ENCODE measurements around the gene RREB1. TPM values are rescaled to one million over a fixed set of nuclear protein-coding genes. Genes with fewer than 3 reads are reported as not detected.

Gene RREB1
- total RNA-seq, 1 experiment from 2014 or later, result 38.4 TPM

DNA sequence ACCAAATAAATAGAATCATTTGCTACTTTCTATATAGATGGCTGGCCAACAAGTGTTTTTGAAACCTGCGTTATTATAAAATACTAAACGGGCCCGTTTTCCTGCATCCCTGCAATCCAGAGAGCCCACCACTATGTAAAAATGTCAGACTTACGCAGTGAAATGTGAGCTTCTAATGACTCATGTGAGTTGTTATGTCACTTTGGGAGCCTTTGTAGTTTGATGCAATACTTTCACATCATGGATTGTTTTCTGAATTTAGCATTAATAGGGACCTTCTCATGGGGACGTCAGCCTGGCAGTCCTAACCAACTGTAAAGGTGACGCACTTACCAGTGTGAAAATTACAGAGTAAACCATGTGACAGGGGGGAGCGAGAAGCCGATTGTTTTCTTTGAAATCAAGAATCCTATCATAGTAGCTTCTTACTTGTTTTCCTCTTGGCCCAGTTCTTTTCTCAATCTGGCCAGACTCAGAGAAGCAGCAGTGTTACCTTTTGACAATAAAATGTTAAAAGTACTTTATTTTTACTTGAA lies 130.0 kb downstream of the RREB1 start:
- TF ChIP-seq, protein P1, sequence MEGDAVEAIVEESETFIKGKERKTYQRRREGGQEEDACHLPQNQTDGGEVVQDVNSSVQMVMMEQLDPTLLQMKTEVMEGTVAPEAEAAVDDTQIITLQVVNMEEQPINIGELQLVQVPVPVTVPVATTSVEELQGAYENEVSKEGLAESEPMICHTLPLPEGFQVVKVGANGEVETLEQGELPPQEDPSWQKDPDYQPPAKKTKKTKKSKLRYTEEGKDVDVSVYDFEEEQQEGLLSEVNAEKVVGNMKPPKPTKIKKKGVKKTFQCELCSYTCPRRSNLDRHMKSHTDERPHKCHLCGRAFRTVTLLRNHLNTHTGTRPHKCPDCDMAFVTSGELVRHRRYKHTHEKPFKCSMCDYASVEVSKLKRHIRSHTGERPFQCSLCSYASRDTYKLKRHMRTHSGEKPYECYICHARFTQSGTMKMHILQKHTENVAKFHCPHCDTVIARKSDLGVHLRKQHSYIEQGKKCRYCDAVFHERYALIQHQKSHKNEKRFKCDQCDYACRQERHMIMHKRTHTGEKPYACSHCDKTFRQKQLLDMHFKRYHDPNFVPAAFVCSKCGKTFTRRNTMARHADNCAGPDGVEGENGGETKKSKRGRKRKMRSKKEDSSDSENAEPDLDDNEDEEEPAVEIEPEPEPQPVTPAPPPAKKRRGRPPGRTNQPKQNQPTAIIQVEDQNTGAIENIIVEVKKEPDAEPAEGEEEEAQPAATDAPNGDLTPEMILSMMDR (IDR thresholded peaks at IDR 0.05; ENCODE audit: unreplicated experiment), result no peak
- intact Hi-C loops (cut with micrococcal nuclease; ENCODE audit: unreplicated experiment), result loop anchor here (10.0 kb wide), 1 partner anchor 423 kb away; no protein-coding TSS in a partner anchor
- no peak for DNase-seq
- Mint-ChIP-seq H3K36me3 (ENCODE audit: insufficient read depth, unreplicated experiment) (peaks cover 43% of the 10 kb centered on the region), H3K27ac (ENCODE audit: unreplicated experiment) (no peak overlapping the region), H3K4me3 (ENCODE audit: low read depth, unreplicated experiment) (no peak overlapping the region), H3K9me3 (ENCODE audit: low read depth, unreplicated experiment) (no peaks in the 10 kb centered on the region), H3K27me3 (ENCODE audit: unreplicated experiment) (no peaks in the 10 kb centered on the region), H3K4me1 (ENCODE audit: low read depth, unreplicated experiment) (peaks cover 62% of the 10 kb centered on the region)
- BruUV-seq (replicated peaks), result no TSS peak
- CTCF ChIA-PET, result no interaction called here

DNA sequence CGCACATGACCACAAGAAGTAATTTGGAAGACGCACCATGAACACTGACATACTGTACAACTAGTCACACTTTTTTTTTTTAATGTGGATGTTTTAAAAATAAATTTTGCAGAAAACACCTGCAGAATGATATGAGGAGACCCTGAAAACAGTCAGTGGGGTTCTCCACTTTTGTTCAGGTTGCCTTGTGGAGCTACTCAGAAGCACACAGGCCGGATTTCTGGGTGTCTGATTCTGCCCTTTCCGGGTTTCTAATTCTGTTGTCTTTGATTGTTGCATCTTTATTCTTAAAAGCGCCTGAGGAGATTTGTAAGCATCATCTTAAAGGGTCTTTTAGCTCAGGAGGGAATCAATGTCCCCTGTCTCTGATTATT lies 130.8 kb downstream of the RREB1 start:
- CTCF ChIA-PET, result no interaction called here
- DNase-seq, result no peak
- no peaks in the 10 kb centered on the region for H3K9me3 Mint-ChIP-seq (ENCODE audit: low read depth, unreplicated experiment)
- peaks cover 70% of the 10 kb centered on the region for H3K4me1 Mint-ChIP-seq (ENCODE audit: low read depth, unreplicated experiment)
- H3K27ac Mint-ChIP-seq (ENCODE audit: unreplicated experiment), result no peak overlapping the region
- intact Hi-C loops (cut with micrococcal nuclease; ENCODE audit: unreplicated experiment), result loop anchor here (10.0 kb wide), 1 partner anchor 424 kb away; no protein-coding TSS in a partner anchor
- H3K4me3 Mint-ChIP-seq (ENCODE audit: low read depth, unreplicated experiment), result no peak overlapping the region
- TF ChIP-seq, protein P1 (IDR thresholded peaks at IDR 0.05; ENCODE audit: unreplicated experiment), result no peak
- H3K36me3 Mint-ChIP-seq (ENCODE audit: insufficient read depth, unreplicated experiment), result peaks cover 41% of the 10 kb centered on the region
- no peaks in the 10 kb centered on the region for H3K27me3 Mint-ChIP-seq (ENCODE audit: unreplicated experiment)
- BruUV-seq (replicated peaks), result no TSS peak

DNA sequence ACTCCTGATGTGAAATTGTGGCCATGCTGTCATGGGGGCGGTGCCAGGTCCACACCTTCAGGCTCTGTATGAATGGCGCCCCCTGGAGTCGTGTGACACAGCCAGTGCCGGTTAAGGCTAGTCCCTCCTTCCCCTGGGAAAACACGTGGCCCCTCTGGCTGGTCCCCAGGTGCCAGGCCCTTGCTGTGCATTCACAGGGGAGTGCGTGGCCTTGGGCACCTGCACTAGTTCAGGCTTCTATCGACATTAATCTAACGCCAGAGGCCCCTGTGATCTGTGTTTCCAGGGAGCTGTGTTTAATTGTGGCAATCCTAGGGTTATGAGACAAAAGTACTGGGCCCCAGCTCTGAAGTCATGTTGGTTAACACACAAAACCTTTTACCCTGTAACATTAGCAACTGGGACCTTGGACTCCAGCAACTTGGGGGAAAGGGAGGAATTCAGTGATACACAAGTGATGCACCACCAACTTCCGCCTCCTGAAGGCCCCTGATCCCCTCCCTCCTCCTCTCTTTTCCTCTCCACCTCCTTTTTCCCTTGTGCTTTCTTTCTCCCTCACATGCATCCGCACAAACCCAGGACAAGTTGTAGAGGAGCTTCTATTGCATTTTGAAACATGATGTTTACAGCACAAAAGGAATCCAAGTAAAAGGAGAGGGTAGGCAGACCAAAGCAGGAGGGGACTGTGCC lies 131.3 kb downstream of the RREB1 start:
- no TSS peak for BruUV-seq (replicated peaks)
- intact Hi-C loops (cut with micrococcal nuclease; ENCODE audit: unreplicated experiment), result loop anchor here (10.0 kb wide), 1 partner anchor 424 kb away; no protein-coding TSS in a partner anchor
- no peak overlapping the region for H3K27ac Mint-ChIP-seq (ENCODE audit: unreplicated experiment)

DNA sequence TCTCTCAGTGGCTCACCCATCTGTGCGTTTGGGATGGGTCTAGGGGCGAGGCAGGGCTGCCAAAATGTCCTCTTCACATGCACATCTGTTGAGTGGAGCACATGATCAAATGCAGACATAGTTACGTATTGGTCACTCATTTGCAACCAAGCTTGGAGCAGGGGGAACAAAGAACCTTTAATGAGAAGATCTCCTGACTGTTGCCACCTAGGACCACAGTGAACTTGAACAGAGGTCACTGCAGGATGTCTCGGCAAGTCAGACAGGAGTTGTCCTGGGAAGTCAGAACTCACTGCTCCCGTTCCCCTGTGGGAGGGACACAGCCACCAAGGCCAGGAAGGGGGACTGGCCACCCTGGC lies 131.8 kb downstream of the RREB1 start:
- Mint-ChIP-seq H3K36me3 (ENCODE audit: insufficient read depth, unreplicated experiment) (peaks cover 33% of the 10 kb centered on the region), H3K27me3 (ENCODE audit: unreplicated experiment) (no peaks in the 10 kb centered on the region), H3K9me3 (ENCODE audit: low read depth, unreplicated experiment) (no peaks in the 10 kb centered on the region), H3K27ac (ENCODE audit: unreplicated experiment) (no peak overlapping the region), H3K4me3 (ENCODE audit: low read depth, unreplicated experiment) (no peak overlapping the region), H3K4me1 (ENCODE audit: low read depth, unreplicated experiment) (peaks cover 68% of the 10 kb centered on the region)
- CTCF ChIA-PET, result no interaction called here
- DNase-seq, result no peak
- TF ChIP-seq, protein P1 (IDR thresholded peaks at IDR 0.05; ENCODE audit: unreplicated experiment), result no peak
- BruUV-seq (replicated peaks), result no TSS peak
- intact Hi-C loops (cut with micrococcal nuclease; ENCODE audit: unreplicated experiment), result loop anchor here (10.0 kb wide), 1 partner anchor 425 kb away; no protein-coding TSS in a partner anchor

More for the DNA sequence above, 131.3 kb downstream of the RREB1 start:
- no peaks in the 10 kb centered on the region for H3K9me3 Mint-ChIP-seq (ENCODE audit: low read depth, unreplicated experiment)
- TF ChIP-seq, protein P1 (IDR thresholded peaks at IDR 0.05; ENCODE audit: unreplicated experiment), result no peak
- peaks cover 37% of the 10 kb centered on the region for H3K36me3 Mint-ChIP-seq (ENCODE audit: insufficient read depth, unreplicated experiment)
- H3K27me3 Mint-ChIP-seq (ENCODE audit: unreplicated experiment), result no peaks in the 10 kb centered on the region
- peaks cover 72% of the 10 kb centered on the region for H3K4me1 Mint-ChIP-seq (ENCODE audit: low read depth, unreplicated experiment)
- H3K4me3 Mint-ChIP-seq (ENCODE audit: low read depth, unreplicated experiment), result no peak overlapping the region
- CTCF ChIA-PET, result no interaction called here
- DNase-seq, result peak; percentile 86

Measured in Calu3 (cell line).